Fibroblast of the aortic adventitia (primary cell): ENCODE data around the gene TRABD2B. TPM values are rescaled to one million over a fixed set of nuclear protein-coding genes. Genes with fewer than 3 reads are reported as not detected.

Experiments used
- DNase-seq: peaks from one replicate; pipeline ENCODE4 v3.0.0-alpha.2; 2010; ENCODE audit warnings: low read depth
- H3K4me3 ChIP-seq: 2 replicates; pipeline ENCODE4 v1.5.1; 2011; ENCODE audit warnings: low read depth, mild to moderate bottlenecking, control low read depth, low read length, moderate library complexity
- total RNA-seq: library from RNA; depleted of rRNA; stranded (reverse); fragments of >200 nt; gene quantifications from 2 replicates; pipeline ENCODE4 v1.2.3, GENCODE V29; 2012; ENCODE audit warnings: low replicate concordance
- TF ChIP-seq, protein P1 (sequence below): IDR thresholded peaks from 2 replicates; pipeline ENCODE4 v1.5.1; 2011; ENCODE audit warnings: mild to moderate bottlenecking, low read length, control low read depth, inconsistent platforms; ENCODE audit not compliant: insufficient read depth

Gene TRABD2B
- total RNA-seq, 1 donor: under 0.01 TPM

GRCh38 chr1:47951026-47951425 lies 46.2 kb downstream of the TRABD2B start:
- no peak overlapping the region for H3K4me3 ChIP-seq
- TF ChIP-seq, protein P1, sequence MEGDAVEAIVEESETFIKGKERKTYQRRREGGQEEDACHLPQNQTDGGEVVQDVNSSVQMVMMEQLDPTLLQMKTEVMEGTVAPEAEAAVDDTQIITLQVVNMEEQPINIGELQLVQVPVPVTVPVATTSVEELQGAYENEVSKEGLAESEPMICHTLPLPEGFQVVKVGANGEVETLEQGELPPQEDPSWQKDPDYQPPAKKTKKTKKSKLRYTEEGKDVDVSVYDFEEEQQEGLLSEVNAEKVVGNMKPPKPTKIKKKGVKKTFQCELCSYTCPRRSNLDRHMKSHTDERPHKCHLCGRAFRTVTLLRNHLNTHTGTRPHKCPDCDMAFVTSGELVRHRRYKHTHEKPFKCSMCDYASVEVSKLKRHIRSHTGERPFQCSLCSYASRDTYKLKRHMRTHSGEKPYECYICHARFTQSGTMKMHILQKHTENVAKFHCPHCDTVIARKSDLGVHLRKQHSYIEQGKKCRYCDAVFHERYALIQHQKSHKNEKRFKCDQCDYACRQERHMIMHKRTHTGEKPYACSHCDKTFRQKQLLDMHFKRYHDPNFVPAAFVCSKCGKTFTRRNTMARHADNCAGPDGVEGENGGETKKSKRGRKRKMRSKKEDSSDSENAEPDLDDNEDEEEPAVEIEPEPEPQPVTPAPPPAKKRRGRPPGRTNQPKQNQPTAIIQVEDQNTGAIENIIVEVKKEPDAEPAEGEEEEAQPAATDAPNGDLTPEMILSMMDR: no peak
- DNase-seq: no peak

DNA sequence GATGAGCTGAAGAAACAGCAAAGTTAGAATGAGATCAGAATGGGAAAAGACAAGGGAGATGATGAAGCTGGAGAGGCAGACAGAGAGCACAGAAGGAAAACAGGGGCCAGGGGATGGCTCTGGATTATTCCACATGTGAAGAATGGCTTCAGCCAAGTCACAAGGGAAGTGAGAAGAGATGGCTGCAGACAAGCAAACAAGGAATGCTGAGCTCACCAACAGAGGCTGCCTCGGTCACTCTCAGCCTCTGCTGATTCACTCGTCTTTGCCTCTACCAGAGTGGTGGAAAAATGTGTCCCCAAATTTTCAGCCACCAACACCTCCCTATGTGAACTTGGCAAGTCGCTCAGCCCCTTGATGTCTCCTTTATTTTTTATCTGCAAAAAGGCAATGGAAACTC lies 46.7 kb downstream of the TRABD2B start:
- DNase-seq: no peak
- H3K4me3 ChIP-seq: no peak overlapping the region
- TF ChIP-seq, protein P1: no peak

GRCh38 chr1:47948126-47948525 lies 49.1 kb downstream of the TRABD2B start:
- no peak for DNase-seq
- TF ChIP-seq, protein P1: no peak
- no peak overlapping the region for H3K4me3 ChIP-seq

GRCh38 chr1:47947531-47947930 lies 49.7 kb downstream of the TRABD2B start:
- no peak overlapping the region for H3K4me3 ChIP-seq
- DNase-seq: no peak
- TF ChIP-seq, protein P1: no peak

DNA sequence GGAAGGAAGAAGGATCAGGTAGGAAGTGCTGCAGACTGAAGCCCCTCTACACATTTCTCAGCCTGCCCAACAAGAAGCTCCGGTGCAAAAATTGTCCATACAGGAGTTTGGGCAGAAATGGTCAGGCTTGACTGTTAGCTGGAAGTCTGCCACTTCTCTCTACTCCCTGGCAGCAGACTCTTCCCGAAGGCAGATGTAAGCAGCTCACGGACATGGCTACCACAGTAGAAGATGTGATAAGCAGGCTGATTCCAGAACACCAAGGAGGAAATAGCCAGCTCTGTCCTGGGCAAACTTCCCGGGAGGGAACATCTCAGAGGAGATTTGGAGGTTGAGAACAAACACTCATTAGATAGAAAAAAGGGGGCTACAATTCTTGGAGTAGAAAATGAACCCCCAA lies 52.6 kb downstream of the TRABD2B start:
- DNase-seq: peak; percentile 19
- TF ChIP-seq, protein P1: no peak
- no peak overlapping the region for H3K4me3 ChIP-seq

DNA sequence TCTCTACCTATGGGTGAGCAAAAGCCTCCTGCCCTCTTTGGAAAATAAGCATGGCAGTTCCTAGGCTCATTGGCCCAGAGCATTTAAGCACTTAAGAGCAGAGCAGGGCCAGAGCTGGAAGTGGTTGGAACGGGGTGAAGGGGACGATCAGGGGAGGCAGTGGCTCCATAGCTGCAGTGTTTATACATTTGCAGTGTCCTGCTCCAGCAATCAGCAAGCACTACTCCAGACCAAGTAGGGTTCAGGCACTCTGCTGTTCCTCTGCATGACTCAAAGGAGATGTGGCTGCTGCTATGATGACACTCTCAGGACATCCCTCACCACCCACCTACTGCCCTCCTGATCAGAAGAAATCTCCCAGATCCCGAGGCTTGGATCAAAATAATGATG lies 55.0 kb downstream of the TRABD2B start:
- TF ChIP-seq, protein P1: no peak
- no peak overlapping the region for H3K4me3 ChIP-seq
- DNase-seq: no peak

DNA sequence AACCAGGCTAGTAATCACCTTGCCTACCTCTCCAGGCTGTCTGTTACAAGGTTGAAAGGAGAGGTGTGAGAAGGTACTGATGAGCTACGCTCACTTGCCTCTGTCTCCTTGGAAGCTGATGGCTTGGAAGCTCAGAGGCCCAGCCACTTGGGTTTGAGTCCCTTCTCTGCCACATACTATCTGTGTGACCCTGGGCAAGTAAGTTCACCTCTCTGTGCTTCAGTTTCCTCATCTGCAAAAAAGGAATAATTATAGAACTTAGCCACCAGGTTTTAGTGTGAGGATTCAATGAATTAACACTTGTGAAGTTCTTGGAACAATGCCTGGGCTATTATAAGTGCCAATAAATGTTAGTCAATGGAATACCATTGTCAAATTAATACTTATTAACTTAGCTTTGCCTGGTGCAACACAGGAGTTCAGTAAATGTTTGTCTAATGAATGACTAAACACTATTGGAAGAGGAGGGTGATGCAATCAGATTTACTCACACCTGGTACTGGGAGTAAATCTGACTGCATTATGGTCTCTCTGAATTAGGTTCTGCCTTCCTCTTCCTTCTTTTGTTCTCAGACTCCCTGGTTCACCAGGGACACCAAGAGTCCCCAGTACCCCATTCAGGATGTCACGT lies 55.5 kb downstream of the TRABD2B start:
- TF ChIP-seq, protein P1: no peak
- no peak for DNase-seq

More for the DNA sequence above, 55.5 kb downstream of the TRABD2B start:
- H3K4me3 ChIP-seq: no peak overlapping the region
